Measurements from ENCODE around the gene STAT5A.
"Not testable (repeated sequence)": the region's sequence is repeated elsewhere in the genome, so short reads cannot be mapped to it uniquely, and the experiment has no call there.

STAT5A gene

GRCh38 chr17:42329025-42329976, 41.0 kb downstream of the STAT5A start:
- DNase-seq (ENCODE audit: low read depth, low spot score) = peak; percentile 91

DNA sequence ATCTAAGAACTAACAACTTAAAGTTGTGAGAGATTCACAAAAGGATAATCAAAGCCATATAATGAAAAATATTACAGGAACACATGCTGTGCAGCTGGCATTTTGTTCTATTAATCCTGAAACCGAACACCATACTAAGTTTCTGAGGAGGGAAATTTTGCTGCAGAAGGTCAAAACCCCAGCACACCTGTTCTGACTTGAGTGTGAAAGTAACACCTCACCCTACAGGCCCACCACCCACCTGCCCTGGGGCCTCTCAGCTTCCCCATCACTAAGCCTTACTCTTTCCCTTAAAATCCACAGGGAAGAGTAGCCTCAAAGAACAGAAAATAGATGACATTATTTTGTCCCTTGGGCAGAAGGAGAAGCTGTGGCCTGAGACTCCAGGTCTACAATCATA, 44.8 kb downstream of the STAT5A start:
- no peak for DNase-seq (ENCODE audit: low read depth, low spot score)

DNA sequence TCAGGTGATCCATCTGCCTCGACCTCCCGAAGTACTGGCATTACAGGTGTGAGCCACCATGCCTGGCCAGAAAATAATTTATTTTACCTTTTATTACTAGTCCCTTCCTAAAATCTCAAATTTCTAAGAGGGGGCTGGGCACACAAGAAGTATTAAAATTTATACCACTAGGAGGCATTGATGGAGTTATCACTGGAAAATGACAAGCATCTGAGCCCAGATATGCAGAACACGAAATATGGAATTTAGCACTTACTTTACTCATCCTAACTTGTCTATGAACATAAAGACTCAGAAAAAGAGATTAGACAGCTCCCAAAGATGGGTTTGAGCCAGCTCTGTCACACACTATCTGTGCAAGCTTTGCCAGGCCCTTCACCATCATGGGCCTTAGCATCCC, 46.4 kb downstream of the STAT5A start:
- no peak for DNase-seq (ENCODE audit: low read depth, low spot score)

GRCh38 chr17:42337442-42337841, 49.1 kb downstream of the STAT5A start:
- no peak for DNase-seq (ENCODE audit: low read depth, low spot score)

DNA sequence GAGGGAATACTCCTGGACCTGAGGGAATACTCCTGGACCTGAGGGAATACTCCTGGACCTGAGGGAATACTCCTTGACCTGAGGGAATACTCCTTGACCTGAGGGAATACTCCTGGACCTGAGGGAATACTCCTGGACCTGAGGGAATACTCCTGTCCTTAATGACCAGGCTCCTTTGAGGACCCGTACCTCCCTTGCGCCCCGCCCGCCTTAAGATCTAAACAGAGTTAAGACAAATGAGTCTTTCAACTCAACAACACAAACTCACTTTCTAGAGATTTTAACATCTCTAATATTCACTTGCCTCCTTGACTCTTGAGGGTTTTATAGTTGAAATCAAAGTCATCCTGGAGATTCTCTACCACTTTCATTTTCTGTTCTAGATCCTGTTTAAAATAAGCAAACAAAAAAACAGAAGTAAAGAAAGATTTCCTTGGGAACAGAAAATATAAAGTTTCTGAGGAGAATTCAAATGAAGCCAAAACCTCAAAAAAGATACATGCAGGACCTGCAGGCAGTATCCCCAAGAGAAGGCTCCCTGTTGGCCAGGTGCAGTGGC, 50.2 kb downstream of the STAT5A start:
- DNase-seq (ENCODE audit: low read depth, low spot score) = no peak

DNA sequence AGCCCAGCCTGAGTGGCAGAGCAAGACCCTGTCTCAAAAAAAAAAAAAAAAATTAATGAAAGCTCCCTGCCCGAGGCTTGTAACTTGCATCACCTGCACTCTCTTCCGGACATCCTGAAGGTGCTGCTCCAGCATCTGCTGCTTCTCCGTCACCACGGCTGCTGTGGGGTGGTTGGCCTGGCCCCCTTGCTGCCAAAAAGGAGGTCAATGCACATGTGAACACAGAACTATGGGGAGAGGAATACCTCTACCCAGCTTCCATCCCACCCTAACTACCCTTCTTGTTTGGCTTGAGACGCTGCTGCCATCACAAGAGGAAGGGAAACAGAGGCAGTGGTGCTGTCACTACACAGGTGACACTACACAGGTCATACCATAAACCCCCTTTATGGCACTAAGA, 50.9 kb downstream of the STAT5A start:
- no peak for DNase-seq (ENCODE audit: low read depth, low spot score)

- no peak for DNase-seq (ENCODE audit: low read depth, low spot score)
Observed at GRCh38 chr17:42340691-42341127, 52.4 kb downstream of the STAT5A start.

DNA sequence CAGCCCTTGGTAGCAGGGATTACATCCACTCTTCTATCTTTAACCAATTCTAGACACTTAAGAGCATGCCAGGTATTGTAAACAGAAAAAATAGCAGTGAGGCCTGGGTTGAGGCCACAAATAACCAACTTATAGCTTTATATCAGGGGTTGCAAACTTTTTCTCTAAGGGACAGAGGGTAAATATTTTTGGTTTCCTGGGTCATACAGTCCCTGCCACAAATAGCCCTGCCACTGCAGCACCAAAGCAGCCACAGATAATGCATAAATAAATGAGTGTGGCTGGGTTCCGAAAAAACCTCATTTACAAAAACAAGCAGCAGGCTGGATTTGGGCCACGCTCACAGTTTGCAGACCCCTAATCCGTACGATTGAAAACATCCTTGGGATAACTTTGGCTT, 53.3 kb downstream of the STAT5A start:
- DNase-seq (ENCODE audit: low read depth, low spot score) = no peak

DNA sequence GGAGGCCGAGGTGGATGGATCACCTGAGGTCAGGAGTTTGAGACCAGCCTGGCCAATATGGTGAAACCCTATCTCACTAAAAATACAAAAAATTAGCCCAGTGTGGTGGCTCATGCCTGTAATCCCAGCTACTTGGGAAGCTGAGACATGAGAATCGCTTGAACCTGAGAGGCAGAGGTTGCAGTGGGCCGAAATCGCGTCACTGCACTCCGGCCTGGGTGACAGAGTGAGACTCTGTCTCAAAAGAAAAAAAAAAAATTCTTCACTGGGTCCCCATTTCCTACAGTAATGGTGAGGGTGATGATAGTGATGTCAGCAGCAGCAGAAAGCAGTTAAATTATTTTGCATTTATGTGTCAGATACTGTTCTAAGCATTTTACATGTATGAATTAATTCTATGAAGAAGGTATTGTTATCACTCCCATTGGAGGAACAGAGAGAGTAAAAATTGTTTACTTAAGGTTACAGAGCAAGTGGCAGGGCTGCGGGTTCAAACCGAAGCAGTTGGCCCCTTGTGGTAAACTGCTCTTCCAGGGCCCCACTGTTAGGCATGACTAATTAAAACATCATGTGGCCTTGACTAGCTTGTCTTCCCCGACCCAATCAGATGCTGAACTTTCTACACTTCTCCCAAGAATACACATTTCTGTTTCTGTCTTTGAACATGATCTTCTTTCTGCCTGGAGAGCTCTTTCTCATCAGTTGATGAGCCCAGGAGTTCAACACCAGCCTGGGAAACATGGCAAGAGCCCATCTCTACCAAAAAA, 54.1 kb downstream of the STAT5A start:
- DNase-seq (ENCODE audit: low read depth, low spot score) = no peak

- DNase-seq (ENCODE audit: low read depth, low spot score) = peak; percentile 23
Observed at GRCh38 chr17:42345396-42346073, 57.2 kb downstream of the STAT5A start.

GRCh38 chr17:42346481-42346880, 58.2 kb downstream of the STAT5A start:
- no peak for DNase-seq (ENCODE audit: low read depth, low spot score)

DNA sequence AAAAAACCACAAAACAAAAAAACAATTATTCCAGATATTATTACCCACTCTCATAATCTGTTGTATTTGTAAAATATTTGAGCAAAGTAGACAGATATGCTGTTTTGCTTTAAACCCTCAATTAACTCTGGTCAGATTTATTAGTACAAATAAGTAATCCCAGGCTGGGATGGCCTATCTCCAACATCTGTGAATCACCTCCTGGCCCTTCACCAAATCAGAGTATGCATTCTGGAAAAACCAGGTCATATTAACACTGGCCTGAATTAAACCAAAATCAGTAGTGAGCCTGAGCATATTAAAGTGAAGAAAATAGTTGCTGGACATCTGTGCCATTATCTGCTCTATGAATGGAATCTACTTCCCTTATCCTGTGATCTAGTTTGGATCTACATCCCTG, 58.9 kb downstream of the STAT5A start:
- DNase-seq (ENCODE audit: low read depth, low spot score) = no peak

DNA sequence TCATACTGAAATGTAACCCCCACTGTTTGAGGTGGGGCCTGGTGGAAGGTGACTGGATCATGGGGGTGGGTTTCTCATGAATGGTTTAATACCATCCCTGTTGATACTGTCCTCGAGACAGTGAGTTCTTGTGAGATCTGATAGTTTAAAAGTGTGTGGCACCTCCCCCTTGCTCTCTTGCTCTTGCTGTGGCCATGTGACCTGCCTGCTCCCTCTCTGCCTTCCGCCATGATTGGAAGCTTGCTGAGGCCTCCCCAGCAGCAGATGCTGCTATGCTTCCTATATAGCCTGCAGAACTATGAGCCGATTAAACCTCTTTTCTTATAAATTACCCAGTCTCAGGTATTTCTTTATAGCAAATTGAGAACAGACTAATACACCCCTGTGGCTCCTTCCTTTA, 59.3 kb downstream of the STAT5A start:
- DNase-seq (ENCODE audit: low read depth, low spot score) = no peak

DNA sequence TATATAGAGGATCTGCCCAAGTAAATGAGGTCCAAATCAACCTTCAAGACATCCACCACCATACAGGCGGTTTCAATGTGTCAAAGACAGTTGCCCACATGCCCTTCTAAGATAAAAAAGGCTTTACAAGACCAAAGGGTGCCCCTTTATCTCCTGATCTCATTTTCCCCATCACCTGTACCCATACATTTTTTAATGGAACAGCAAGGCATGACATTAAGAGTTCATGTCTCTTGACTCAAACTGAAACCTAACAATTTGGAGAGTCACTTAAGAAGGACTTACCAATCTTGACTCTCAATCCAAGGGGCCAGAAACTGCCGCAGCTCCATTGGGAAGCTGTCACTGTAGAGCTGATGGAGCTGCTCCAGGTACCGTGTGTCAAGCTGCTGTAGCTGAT, 59.8 kb downstream of the STAT5A start:
- DNase-seq (ENCODE audit: low read depth, low spot score) = no peak

DNA sequence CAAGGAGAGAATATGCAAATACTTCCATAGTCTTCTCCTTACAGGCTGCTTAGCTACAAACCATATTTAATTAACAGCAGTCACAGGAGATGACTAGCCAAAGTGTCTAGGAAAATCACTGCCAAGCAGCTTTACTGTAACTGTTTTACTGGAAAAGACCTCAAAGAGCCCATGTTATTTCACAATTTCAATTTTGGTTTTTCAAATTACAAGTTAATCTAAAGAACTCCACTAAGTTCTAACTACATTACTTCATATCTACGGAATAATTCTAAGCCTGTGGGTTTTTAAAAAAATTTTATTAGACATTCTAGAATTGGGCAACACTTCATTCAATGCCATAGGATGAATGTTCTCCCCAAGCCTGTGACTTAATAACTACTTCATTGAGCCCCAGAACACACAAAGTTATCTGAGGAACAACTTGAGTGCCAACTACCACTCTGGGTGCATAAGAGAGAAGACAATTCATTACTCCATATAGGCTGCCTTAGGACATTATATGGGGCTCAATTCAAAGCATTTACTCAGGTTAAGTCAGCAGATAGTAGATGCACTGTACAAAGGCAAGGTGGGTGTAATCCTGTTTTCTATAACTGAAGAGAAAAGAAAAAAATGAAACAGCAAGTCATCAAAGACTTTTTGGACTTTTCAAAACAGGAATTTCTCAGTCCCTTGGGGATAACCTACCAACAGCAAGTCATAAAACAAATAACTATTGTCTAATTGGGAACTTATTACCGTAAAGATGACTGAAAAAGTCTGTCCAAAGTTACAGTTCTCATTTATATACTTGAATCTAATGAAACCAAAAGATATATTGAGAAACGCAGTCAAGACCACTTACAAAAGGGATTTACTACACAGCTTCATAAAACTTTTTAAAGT, 66.9 kb downstream of the STAT5A start:
- no peak for DNase-seq (ENCODE audit: low read depth, low spot score)

GRCh38 chr17:42358434-42358833, 70.1 kb downstream of the STAT5A start:
- no peak for DNase-seq (ENCODE audit: low read depth, low spot score)

GRCh38 chr17:42359133-42359532, 70.8 kb downstream of the STAT5A start:
- DNase-seq (ENCODE audit: low read depth, low spot score) = no peak

GRCh38 chr17:42360388-42360787, 72.1 kb downstream of the STAT5A start:
- not testable (repeated sequence) for DNase-seq (ENCODE audit: low read depth, low spot score)

Data from ELF-1 (cell line).